K562 (cell line): ENCODE data around the gene PGM2L1. TPM values are rescaled to one million over a fixed set of nuclear protein-coding genes. Genes with fewer than 3 reads are reported as not detected.

Experiments
- CBX3 ChIP-seq, 2 experiments: IDR thresholded peaks; 1 replicate in 1 of 2; 2 replicates in 1 of 2; pipeline ENCODE4 v1.6.1; 2012; ENCODE audit warnings: inconsistent platforms in 2 of 2, low read length in 2 of 2, borderline replicate concordance in 1 of 2, control low read depth in 1 of 2
- CHAMP1 ChIP-seq: fragments of 450-650 bp; IDR thresholded peaks from 2 replicates; pipeline ENCODE4 v1.6.1; 2016; ENCODE audit warnings: mild to moderate bottlenecking
- CREB1 ChIP-seq, 2 experiments: sonication (generic) in 1 of 2; formaldehyde crosslinking in 1 of 2; IDR thresholded peaks; 2 replicates each; pipeline versions ENCODE4 v1.6.1 to v1.8.0; 2012 to 2022; ENCODE audit warnings: inconsistent platforms in 1 of 2, mild to moderate bottlenecking in 1 of 2, missing genetic modification reagents in 1 of 2, moderate library complexity in 1 of 2
- FOXO4 ChIP-seq: fragments of 450-650 bp; formaldehyde crosslinking; IDR thresholded peaks from 2 replicates; pipeline ENCODE4 v1.4.0; 2020; ENCODE audit warnings: mild to moderate bottlenecking, moderate library complexity
- HCFC1 ChIP-seq: IDR thresholded peaks from 2 replicates; pipeline ENCODE4 v1.6.1; 2012; ENCODE audit warnings: low read depth, low read length, improper control_type of control experiment
- ILF3 ChIP-seq: fragments of 450-650 bp; IDR thresholded peaks from 2 replicates; pipeline ENCODE4 v1.6.1; 2018; ENCODE audit warnings: antibody characterized with exemption, mild to moderate bottlenecking, moderate library complexity, borderline replicate concordance
- MAFF ChIP-seq: IDR thresholded peaks from 2 replicates; pipeline ENCODE4 v1.6.1; 2012; ENCODE audit warnings: low read length, improper control_type of control experiment
- NFE2L1 ChIP-seq: fragments of 450-650 bp; IDR thresholded peaks from 2 replicates; pipeline ENCODE4 v1.6.1; 2016; ENCODE audit warnings: missing genetic modification characterization, low read depth, mild to moderate bottlenecking, missing compliant biosample characterization, moderate library complexity, borderline replicate concordance
- SMAD4 ChIP-seq: fragments of 250-450 bp; sonication (Bioruptor Pico); conservative IDR thresholded peaks from 2 replicates; pipeline ENCODE4 v1.8.0; 2021; ENCODE audit warnings: inconsistent platforms, mild to moderate bottlenecking, moderate library complexity
- SUPT5H ChIP-seq: fragments of 450-650 bp; IDR thresholded peaks from 2 replicates; pipeline ENCODE4 v1.6.1; 2016
- TCF3 ChIP-seq: sonication (generic); formaldehyde crosslinking; IDR thresholded peaks from 2 replicates; pipeline ENCODE4 v1.4.0; 2020; ENCODE audit warnings: mild to moderate bottlenecking, missing genetic modification reagents
- TEAD4 ChIP-seq, 2 experiments: sonication (generic) in 1 of 2; formaldehyde crosslinking in 1 of 2; IDR thresholded peaks; 2 replicates each; pipeline versions ENCODE4 v1.6.1 to v1.8.0; 2012 to 2022; ENCODE audit warnings: borderline replicate concordance in 1 of 2, inconsistent platforms in 1 of 2, low read length in 1 of 2, mild to moderate bottlenecking in 1 of 2, missing genetic modification reagents in 1 of 2
- UBTF ChIP-seq, 2 experiments: IDR thresholded peaks; 2 replicates each; pipeline ENCODE4 v1.6.1; 2012; ENCODE audit warnings: improper control_type of control experiment in 2 of 2, low read depth in 2 of 2, low read length in 2 of 2, borderline replicate concordance in 1 of 2
- XRCC5 ChIP-seq: fragments of 200-400 bp; formaldehyde crosslinking; IDR thresholded peaks from 2 replicates; pipeline ENCODE4 v1.6.1; 2017; ENCODE audit warnings: low read depth, mild to moderate bottlenecking, low read length
- ZNF280B ChIP-seq: fragments of 250-450 bp; sonication (Bioruptor Pico); IDR thresholded peaks from 2 replicates; pipeline ENCODE4 v1.5.1; 2021; ENCODE audit warnings: mild to moderate bottlenecking
- ZNF699 ChIP-seq: fragments of 250-450 bp; sonication (Bioruptor Pico); IDR thresholded peaks from 2 replicates; pipeline ENCODE4 v1.8.0; 2021; ENCODE audit warnings: mild to moderate bottlenecking, moderate library complexity; ENCODE audit not compliant: insufficient replicate concordance
- ZNF740 ChIP-seq, 3 experiments: fragments of 200-800 bp in 1 of 3; sonication (Bioruptor generic) in 1 of 3; sonication (generic) in 1 of 3; formaldehyde crosslinking in 1 of 3; IDR thresholded peaks; 2 replicates each; pipeline versions ENCODE4 v1.6.1 to v1.8.0; 2016 to 2022; ENCODE audit warnings: mild to moderate bottlenecking in 2 of 3, missing compliant biosample characterization in 2 of 3, missing genetic modification characterization in 2 of 3, missing genetic modification reagents in 1 of 3
- polyA plus RNA-seq, 8 experiments: library from polyadenylated mRNA; depleted of rRNA in 4 of 8; stranded (reverse) in 5 of 8; unstranded in 3 of 8; fragments of >200 nt; fragmentation: Nextera tagmentation in 2 of 8; fragmentation: Illumina TruSeq in 1 of 8; extraction: Ambion mirVana in 2 of 8; extraction: Trizol in 1 of 8; gene quantifications; 2 replicates each; pipeline versions ENCODE4 v1.2.1 to v1.2.3, GENCODE V29; 2011 to 2014; ENCODE audit warnings: inconsistent platforms in 1 of 8, missing spikeins in 1 of 8
- total RNA-seq, 7 experiments: library from RNA; depleted of rRNA in 6 of 7; stranded (reverse); fragments of >200 nt in 6 of 7; fragmentation: Illumina TruSeq in 2 of 7; extraction: Trizol in 2 of 7; gene quantifications; 2 replicates each; pipeline versions ENCODE4 v1.2.1 to v1.2.3, GENCODE V29; 2011 to 2021; ENCODE audit warnings: low replicate concordance in 1 of 7

PGM2L1 gene
- total and polyA plus RNA-seq, 9 of the 15 experiments (the other 6 are each of a cell fraction or from before 2014, with no cell fraction given) = 0.32 to 0.95 (median 0.63) TPM

GRCh38 chr11:74311352-74311926 lies 86.8 kb downstream of the PGM2L1 start, which contains the start of gene P4HA3 (continued):
- no peak for TF ChIP-seq ILF3
- TF ChIP-seq UBTF (IDR thresholded peaks at IDR 0.05; ENCODE audit: borderline replicate concordance in 1 of 2, low read depth in 2 of 2, low read length in 2 of 2) = peak in 1 of 2 experiments; percentile 84; a peak in 2 of 4 replicates
- TF ChIP-seq NFE2L1 = no peak
- TF ChIP-seq MAFF = no peak
- no peak for TF ChIP-seq CHAMP1
- TF ChIP-seq TEAD4 (IDR thresholded peaks at IDR 0.05; ENCODE audit: low read length) = no peak
- TF ChIP-seq TEAD4 (CRISPR knock-in tag; IDR thresholded peaks at IDR 0.05; ENCODE audit: borderline replicate concordance) = no peak
- no peak; the same call in 1 of the 2 replicates for TF ChIP-seq ZNF740 (CRISPR knock-in tag; IDR thresholded peaks at IDR 0.05)
- TF ChIP-seq ZNF740 (tag; IDR thresholded peaks at IDR 0.05) = no peak
- TF ChIP-seq CBX3 (IDR thresholded peaks at IDR 0.05; ENCODE audit: borderline replicate concordance in 1 of 2, low read length in 2 of 2) = no peak
- TF ChIP-seq SMAD4 (CRISPR knock-in tag) = 0 out of 2 replicates have a peak, but pooled peaks have one; percentile 33
- TF ChIP-seq XRCC5 = no peak
- no peak for TF ChIP-seq CREB1 (IDR thresholded peaks at IDR 0.05)
- peak; percentile 27; the same call in 1 of the 2 replicates for TF ChIP-seq CREB1 (CRISPR knock-in tag; IDR thresholded peaks at IDR 0.05)
- TF ChIP-seq TCF3 (CRISPR knock-in tag) = no peak
- no peak for TF ChIP-seq ZNF699 (CRISPR knock-in tag)
- TF ChIP-seq HCFC1 = no peak
- TF ChIP-seq FOXO4 (CRISPR knock-in tag) = no peak
- TF ChIP-seq ZNF280B (CRISPR knock-in tag) = no peak
- TF ChIP-seq SUPT5H = no peak
